Lower leg skin (tissue), 3 donors: ENCODE data around the gene SMS.

Experiments used
- POLR2A ChIP-seq, 2 donors: fragments of 450-650 bp; IDR thresholded peaks; one replicate each; pipeline ENCODE4 v1.6.1; 2016 to 2017; ENCODE audit warnings: antibody characterized with exemption in 2 of 2, mild to moderate bottlenecking in 1 of 2, moderate library complexity in 1 of 2
- TF ChIP-seq, protein P1 (sequence below), 3 donors: fragments of 450-650 bp; IDR thresholded peaks; one replicate each; pipeline ENCODE4 v1.5.1; 2016; ENCODE audit warnings: antibody characterized with exemption in 3 of 3, mild to moderate bottlenecking in 3 of 3, moderate library complexity in 2 of 3

DNA sequence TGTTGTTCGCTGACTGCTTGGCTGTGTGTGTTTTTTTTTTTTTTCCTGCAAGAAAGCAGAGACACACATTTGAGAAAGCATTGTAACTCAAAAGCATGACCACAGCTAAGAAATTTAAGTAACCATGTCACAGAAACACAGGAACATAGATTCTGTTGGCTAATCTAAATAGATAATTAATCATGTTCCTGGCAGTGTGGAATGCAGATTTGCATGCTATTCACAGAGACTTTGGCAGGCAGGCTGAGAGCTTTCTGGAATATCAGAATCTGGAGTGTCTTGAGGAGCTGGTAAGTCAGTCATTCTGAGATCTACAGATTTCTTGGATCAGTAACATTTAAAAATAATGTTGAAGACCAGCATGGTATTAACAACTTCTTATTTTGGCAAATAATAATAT, 33.2 kb upstream of the SMS start:
- TF ChIP-seq, protein P1, sequence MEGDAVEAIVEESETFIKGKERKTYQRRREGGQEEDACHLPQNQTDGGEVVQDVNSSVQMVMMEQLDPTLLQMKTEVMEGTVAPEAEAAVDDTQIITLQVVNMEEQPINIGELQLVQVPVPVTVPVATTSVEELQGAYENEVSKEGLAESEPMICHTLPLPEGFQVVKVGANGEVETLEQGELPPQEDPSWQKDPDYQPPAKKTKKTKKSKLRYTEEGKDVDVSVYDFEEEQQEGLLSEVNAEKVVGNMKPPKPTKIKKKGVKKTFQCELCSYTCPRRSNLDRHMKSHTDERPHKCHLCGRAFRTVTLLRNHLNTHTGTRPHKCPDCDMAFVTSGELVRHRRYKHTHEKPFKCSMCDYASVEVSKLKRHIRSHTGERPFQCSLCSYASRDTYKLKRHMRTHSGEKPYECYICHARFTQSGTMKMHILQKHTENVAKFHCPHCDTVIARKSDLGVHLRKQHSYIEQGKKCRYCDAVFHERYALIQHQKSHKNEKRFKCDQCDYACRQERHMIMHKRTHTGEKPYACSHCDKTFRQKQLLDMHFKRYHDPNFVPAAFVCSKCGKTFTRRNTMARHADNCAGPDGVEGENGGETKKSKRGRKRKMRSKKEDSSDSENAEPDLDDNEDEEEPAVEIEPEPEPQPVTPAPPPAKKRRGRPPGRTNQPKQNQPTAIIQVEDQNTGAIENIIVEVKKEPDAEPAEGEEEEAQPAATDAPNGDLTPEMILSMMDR (IDR thresholded peaks at IDR 0.05), result no peak
- TF ChIP-seq POLR2A (IDR thresholded peaks at IDR 0.05), result no peak
